Measurements from ENCODE around the gene CLHC1. TPM values are rescaled to one million over a fixed set of nuclear protein-coding genes. Genes with fewer than 3 reads are reported as not detected.
A peak's percentile ranks its signal among the peaks of the same experiment; 100 is the strongest.
"Not testable (repeated sequence)": the region's sequence is repeated elsewhere in the genome, so short reads cannot be mapped to it uniquely, and the experiment has no call there.

The CLHC1 gene
- total RNA-seq, 2 donors from 2014 or later = 4.6 to 9.5 TPM

DNA sequence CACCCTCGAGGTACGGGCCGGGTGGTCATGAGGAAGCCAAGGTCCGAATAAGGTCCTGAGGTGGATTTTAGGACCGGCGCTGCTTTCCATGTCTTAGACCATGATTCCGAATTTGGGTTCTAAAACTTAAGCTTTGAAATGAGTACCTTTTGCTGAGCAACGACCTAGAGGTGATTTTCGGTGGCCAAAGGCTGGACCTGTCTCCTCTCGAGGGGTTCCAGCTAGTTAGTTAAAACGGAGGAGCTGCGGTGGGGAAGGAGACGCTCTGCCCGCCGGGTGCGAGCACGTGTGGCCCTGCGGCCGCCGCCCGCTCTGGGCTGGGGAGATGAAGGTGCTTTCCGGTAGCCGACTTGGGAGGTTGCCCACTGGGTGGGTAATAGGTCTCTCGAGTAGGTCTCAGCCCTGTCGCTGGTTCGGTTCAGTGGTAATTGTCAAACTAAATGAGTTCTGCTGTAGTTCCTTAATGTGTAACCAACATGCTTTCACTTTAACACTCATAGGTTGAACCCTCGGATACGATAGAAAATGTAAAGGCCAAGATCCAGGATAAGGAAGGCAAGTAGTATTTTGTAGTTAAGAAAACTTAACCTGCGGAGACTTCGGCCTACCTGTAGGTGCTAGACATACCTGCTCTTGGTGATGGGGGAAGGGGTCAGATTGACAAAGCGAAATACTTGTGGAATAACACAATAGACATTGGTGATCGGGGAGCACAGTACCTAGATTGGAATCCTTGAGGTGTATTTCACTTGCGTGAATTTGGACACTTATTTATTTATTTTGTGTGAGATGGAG is 967 bp upstream of the CLHC1 start:
- H3K27ac ChIP-seq = peak overlapping the region; percentile 91 to 93
- H3K4me3 ChIP-seq = peak overlapping the region; percentile 82 to 85
- peaks cover 34% of the 10 kb centered on the region for H3K36me3 ChIP-seq
- no peaks in the 10 kb centered on the region for H3K27me3 ChIP-seq
- peaks cover 0 to 39% of the 10 kb centered on the region in 2 donors for H3K4me1 ChIP-seq
- DNase-seq (ENCODE audit: low spot score) = no peak
- TF ChIP-seq, protein P1, sequence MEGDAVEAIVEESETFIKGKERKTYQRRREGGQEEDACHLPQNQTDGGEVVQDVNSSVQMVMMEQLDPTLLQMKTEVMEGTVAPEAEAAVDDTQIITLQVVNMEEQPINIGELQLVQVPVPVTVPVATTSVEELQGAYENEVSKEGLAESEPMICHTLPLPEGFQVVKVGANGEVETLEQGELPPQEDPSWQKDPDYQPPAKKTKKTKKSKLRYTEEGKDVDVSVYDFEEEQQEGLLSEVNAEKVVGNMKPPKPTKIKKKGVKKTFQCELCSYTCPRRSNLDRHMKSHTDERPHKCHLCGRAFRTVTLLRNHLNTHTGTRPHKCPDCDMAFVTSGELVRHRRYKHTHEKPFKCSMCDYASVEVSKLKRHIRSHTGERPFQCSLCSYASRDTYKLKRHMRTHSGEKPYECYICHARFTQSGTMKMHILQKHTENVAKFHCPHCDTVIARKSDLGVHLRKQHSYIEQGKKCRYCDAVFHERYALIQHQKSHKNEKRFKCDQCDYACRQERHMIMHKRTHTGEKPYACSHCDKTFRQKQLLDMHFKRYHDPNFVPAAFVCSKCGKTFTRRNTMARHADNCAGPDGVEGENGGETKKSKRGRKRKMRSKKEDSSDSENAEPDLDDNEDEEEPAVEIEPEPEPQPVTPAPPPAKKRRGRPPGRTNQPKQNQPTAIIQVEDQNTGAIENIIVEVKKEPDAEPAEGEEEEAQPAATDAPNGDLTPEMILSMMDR (IDR thresholded peaks at IDR 0.05) = no peak
- no peaks in the 10 kb centered on the region for H3K9me3 ChIP-seq

DNA sequence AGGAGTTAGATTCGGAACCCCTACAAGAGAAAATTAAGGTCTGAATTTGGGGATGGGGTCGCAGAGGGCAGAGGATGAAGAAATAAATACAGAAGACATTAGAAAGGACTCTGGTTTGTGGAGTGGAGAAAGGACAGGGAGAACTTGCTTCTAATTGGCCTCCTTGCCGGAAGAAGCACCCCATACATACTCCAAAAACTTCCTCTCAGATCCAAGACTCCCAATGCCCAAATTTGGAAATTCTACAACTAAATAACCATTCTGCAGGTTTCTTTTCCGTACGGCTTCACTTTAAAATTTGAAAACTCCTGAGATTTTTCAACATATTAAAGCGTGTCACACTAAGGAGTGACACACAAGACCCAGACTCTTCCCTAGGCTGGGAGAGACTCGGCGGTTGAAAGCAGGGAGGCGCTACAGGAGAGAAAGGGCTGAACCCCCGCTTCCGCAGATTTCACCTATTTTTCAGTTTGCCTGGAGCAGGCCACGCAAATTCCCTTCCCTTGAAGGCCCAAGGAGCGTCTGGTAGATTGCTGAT is 478 bp downstream of the CLHC1 start:
- Histone ChIP-seq H3K27me3 (no peaks in the 10 kb centered on the region), H3K4me3 (peak overlapping the region; percentile 82 to 85), H3K36me3 (peaks cover 28% of the 10 kb centered on the region), H3K27ac (peak overlapping the region; percentile 91 to 93), H3K9me3 (no peaks in the 10 kb centered on the region), H3K4me1 (peaks cover 0 to 44% of the 10 kb centered on the region in 2 donors)
- DNase-seq (ENCODE audit: low spot score) = no peak
- TF ChIP-seq, protein P1 (IDR thresholded peaks at IDR 0.05) = no peak

DNA sequence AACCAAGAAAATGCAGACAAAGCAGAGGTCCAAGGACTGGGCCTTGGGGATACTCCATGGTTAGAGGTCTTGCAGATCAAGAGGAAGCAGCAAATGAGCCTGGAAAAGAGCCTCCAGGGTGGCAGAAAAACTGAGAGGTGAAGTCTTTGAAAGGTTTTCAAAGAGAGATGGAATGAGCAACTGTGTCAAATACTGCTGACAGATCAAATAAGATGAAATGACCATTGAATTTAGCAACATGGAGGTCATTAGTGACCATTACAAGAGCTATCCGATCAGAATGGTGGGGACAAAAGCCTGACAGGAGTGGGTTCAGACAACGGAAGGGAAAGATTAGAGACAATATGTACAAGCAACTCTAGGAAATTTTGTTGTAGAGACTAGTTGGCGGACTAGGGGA is 1.5 kb downstream of the CLHC1 start:
- H3K4me3 ChIP-seq = no peak overlapping the region
- peaks cover 0 to 44% of the 10 kb centered on the region in 2 donors for H3K4me1 ChIP-seq
- TF ChIP-seq, protein P1 (IDR thresholded peaks at IDR 0.05) = no peak
- H3K36me3 ChIP-seq = peaks cover 17% of the 10 kb centered on the region
- H3K27ac ChIP-seq = no peak overlapping the region
- H3K27me3 ChIP-seq = no peaks in the 10 kb centered on the region
- DNase-seq (ENCODE audit: low spot score) = no peak
- H3K9me3 ChIP-seq = no peaks in the 10 kb centered on the region

DNA sequence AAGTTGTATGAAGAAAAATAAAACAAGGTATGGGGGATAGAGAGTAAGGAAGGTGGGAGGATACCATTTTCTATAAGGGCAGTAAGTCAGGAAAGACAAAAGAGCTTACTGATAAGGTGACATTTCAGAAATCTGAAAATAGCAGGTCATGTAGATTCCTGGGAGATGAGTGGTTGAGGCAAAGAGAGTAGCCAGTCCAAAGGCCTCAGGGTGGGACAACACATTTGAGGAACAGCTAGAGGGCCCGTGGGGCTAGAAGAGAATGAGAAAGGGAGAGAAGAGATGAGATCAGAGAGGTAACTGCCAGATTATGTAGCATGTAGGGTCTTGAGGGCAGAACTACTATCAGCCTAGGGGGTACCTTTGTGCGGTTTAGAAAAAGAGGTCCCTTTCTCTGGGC is 2.9 kb downstream of the CLHC1 start:
- DNase-seq (ENCODE audit: low spot score) = no peak
- Histone ChIP-seq H3K36me3 (peaks cover 4% of the 10 kb centered on the region), H3K4me3 (no peak overlapping the region), H3K4me1 (peaks cover 0 to 37% of the 10 kb centered on the region in 2 donors), H3K9me3 (no peaks in the 10 kb centered on the region), H3K27me3 (no peaks in the 10 kb centered on the region), H3K27ac (peak overlapping the region in 1 of 2 donors; percentile 45)
- TF ChIP-seq, protein P1 (IDR thresholded peaks at IDR 0.05) = no peak

DNA sequence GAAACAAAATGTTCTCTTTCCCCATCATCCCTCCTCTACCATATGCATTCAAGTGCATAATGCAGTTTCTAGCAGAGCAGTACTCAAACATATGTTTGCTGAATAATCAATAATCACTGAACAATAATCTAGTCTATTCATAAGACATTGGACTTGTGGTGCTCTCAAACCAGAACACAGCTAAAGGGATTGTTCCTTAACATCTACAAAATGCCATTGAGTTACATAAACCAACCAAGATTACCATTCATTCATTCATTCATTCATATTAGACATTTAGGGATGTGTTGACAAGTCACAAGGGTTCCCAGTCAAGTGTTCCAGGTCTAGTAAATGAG is 3.9 kb downstream of the CLHC1 start:
- no peak overlapping the region for H3K4me3 ChIP-seq
- peaks cover 0 to 27% of the 10 kb centered on the region in 2 donors for H3K4me1 ChIP-seq
- no peaks in the 10 kb centered on the region for H3K9me3 ChIP-seq
- H3K36me3 ChIP-seq = no peaks in the 10 kb centered on the region
- TF ChIP-seq, protein P1 (IDR thresholded peaks at IDR 0.05) = no peak
- no peak overlapping the region for H3K27ac ChIP-seq
- no peak for DNase-seq (ENCODE audit: low spot score)
- no peaks in the 10 kb centered on the region for H3K27me3 ChIP-seq

DNA sequence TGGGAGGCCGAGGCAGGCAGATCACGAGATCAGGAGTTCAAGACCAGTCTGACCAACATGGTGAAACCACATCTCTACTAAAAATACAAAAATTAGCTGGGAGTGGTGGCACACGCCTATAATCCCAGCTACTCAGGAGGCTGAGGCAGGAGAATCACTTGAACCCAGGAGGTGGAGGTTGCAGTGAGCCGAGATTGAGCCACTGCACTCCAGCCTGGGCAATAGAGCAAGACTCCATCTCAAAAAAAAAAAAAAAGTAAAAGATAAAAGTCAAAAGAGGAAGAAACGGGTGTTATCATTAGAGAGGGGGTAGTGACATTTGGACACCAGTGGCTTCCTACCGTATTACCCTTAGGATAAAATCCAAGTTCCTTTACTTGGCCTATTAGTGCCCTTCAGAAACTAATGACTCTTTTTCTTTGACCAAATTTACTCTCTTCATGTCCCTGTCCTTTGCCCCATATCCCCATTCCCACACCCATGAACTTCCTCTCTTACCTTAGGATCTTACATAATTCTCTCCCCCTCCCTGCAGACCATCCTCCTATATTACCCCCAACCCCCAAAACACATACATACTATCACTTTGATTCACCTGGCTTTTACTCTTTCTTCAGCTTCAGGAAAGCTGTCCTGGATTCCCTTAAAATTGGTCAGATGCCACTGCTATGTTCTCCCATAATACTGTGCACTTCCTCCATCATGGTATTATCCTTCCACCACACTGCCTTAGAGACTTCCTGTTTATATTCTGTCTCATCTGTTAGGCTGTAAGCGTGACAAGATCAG is 4.5 kb downstream of the CLHC1 start:
- H3K4me1 ChIP-seq = peaks cover 0 to 29% of the 10 kb centered on the region in 2 donors
- H3K4me3 ChIP-seq; H3K27ac ChIP-seq; DNase-seq (ENCODE audit: low spot score); H3K9me3 ChIP-seq; H3K36me3 ChIP-seq; H3K27me3 ChIP-seq: not testable (repeated sequence)

Measured in right atrium auricular region (tissue), 2 donors.